Fibroblast of gingiva (primary cell): ENCODE data around the gene GDNF.

Source experiments
- DNase-seq: peaks from one replicate; pipeline ENCODE4 v3.0.0-alpha.2; 2011; ENCODE audit warnings: low read depth

GDNF gene

DNA sequence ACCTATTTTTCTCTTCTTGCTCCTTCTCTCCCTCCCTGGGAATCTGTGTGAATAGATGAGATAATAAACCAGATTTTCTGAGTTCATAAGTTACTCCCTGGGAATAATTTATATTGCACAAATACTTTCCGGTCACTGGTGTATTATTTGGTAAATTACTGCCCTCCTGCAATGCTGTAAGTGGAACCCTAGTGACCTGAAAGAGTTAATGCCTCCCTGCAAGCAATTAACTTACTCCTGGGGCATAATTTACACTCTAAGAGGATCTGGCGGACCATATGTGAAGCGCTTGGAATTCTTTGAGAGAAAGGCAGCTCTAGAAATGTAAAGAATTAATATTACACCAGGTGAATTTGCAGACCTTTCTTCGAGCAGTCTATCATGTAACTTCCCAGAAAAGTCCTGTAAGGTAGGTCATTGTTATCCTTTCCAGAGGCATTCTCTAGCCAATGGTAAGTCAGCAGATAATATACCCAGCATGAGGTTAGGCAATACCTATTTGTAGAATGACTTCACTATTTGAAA lies 7.0 kb upstream of the GDNF start:
- no peak for DNase-seq

DNA sequence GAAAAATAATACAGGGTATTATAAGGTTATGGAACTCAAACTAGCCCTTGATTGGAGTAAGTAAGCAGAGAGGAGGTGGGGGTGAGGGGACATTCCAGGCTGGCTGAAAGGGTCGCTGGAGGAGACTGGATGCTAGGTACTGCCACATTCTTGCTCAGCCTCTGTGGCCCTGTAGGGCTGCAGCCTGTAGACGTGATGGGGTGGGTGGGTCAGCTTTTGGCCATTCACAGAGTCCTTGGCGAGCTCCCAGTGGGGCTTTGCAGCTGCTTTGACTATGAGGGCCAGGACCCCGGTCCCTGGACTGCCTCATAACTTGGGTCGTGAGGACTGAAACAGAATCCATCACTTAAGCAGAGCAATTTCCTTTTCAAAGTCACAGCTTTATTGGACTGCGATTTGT lies 4.2 kb upstream of the GDNF start:
- no peak for DNase-seq

DNA sequence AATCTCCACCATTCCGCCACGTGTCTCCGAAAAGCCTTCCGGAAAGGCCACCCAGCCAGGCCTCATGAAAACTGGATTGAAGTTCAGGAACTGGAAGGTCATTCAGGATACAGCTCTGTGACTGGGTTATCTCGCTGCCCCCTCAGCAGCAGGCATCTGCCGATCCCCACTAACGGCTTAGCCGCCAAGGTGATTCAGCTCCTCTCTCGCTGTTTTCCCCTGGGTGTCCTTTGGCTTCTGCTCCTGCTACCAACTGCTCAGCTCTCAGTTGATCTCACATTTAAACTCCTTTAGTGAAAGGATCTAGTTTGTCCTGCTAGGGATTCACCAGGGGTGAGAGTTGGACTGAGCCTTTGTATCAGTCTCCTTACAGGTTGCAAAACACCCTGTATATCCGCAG lies 2.2 kb upstream of the GDNF start:
- no peak for DNase-seq

DNA sequence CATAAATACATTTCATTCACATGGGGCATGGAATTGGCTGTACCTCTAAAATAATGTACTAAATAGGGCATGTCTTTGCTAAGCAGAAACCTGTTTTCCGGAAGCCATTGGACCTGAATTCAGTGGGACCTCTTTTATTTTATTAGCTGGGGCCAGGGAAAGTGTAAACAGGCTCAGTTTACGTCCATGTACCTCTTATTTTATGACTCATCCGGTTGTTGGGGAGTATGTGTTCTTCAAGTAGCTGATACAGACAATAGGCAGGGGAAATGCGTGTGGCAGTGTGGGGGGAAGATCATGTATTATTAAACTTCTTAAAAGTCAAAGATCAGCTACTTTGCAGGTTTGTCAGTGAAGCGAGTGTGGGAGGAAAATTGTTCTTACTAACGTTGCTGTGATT lies 1.4 kb upstream of the GDNF start:
- no peak for DNase-seq

DNA sequence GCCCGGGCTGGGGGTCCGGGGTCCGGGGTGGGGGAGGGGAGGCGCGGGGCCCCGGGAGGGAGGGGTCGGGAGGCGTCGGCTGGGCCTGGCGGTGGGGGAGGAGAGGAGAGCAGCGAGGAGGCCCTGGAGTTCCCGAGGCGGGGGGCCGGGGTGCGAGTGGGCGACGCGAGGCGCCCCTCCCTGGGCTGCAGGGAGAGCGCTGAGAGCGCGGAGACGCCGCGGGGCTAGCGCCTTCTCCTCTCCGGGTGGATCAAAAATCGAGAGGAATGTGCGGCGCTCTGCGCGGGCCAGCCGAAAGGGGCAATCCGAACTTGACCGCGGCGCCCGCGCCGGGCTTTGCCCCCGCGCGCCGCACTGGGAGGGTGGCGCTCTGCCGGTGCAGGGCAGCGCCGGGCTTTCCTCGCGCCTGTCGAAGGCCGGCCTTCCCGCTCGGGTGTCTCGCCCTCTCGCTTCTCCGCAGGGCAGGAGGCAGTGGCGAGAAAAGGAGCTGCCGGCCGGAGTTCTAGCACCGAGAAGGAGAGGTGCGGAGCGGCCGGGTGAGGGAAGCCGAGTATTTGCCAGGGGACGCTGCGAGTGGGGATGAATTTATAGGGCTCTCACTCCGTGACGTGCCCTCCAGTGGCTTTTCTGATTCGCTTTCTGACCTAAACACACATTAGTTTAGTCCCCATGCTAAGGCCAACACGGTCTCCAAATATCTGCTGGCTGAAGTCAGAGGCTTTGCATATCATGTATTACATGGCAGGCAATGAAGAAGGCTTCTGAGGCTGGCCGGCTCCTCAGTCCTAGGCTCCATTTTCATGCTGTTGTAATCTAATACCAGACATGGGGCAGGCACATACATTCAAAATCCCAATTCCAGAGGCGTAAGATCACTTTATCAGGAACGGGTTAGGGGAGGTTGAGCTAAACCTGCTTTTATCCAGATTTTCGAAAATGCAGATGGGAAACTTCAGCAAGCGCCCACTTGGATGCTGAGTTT lies 503 bp upstream of the GDNF start:
- peak; percentile 27 for DNase-seq

DNA sequence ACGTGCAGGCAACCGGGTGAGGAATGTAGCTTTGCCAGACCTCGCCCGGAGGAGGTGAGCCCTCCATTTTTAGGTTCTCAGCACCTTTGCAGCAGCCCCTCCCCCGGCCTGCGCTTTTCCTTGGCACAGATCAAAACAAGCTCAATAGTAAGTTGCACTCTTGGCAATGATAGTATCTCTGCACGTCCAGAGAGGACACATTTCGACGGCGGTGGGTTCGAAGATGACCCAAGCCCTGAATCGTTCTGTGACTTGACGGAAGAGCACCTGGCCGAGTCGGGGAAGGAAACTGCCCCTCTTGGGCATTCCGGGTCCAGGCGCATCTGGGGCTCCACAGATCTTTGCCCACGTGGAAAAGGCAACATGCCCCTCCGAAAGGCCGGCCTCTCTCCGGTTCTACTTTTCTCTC lies 904 bp downstream of the GDNF start:
- DNase-seq, result no peak

DNA sequence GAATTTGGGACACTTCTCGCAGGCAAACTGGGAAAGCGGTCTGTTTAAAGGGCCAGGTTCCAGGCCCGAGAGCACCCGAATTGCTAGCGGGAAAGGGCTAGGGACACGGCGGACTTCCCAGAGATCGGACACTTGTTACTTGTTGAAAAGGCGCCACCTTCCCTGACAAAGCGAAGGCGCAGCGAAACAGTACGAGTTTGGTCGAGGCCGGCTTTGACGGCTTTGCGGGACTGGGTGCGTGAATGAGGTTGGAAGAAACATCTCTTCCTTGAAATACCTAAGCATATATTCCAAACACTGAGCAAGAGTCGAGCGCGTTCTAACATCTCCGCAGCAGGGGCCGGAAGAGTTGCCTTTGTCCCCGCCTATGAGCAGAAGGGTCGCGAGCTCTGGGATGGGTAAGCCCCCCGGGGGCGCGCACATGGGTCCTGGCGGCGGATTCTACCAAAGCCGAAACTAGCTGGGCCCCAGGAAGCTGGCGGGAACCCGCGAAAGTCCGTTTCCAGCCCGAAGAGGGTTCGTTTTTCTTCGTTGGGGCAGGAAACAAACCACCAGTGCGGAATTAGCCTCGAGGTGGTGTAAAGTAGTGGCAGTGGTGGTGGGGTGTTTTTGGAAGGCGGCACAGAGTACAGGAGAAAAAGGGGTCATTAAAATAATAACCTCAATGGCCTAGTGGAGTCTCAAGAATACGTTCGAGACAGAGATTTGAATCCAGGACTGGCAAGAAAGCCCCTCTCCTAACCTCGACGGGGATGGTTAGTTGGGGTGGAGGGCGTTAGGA lies 1.5 kb downstream of the GDNF start:
- DNase-seq, result peak; percentile 12

DNA sequence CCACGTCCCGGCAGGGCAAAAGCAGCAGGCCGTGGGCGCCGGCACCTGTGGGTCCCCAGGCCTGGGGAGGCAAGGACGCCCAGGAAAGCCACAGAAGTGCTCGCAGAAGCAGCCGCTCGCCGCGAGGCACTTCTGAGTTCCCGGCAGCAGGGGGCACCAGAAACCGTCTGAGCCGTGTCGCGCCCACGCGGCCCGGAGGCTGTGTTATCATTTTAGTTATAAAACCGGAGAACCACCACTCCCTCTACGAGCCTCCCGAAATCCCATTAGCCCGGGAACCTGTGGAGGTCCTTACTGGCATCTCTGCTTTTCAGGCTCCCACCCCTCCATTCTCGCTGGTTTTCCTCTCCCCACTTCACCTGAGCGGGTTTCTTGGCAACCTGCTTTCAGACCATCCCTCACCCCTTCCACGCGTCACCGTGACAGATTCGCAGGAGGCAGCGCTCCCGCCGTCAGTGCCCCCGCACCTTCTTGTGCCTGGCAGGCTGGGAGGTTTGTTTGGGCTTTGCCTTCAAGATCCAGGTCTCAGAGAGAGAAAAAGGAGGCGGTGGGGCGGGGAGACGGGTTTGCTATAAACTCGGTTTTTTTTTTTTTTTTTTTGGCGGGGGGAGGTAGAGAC lies 2.3 kb downstream of the GDNF start:
- peak; percentile 65 for DNase-seq

DNA sequence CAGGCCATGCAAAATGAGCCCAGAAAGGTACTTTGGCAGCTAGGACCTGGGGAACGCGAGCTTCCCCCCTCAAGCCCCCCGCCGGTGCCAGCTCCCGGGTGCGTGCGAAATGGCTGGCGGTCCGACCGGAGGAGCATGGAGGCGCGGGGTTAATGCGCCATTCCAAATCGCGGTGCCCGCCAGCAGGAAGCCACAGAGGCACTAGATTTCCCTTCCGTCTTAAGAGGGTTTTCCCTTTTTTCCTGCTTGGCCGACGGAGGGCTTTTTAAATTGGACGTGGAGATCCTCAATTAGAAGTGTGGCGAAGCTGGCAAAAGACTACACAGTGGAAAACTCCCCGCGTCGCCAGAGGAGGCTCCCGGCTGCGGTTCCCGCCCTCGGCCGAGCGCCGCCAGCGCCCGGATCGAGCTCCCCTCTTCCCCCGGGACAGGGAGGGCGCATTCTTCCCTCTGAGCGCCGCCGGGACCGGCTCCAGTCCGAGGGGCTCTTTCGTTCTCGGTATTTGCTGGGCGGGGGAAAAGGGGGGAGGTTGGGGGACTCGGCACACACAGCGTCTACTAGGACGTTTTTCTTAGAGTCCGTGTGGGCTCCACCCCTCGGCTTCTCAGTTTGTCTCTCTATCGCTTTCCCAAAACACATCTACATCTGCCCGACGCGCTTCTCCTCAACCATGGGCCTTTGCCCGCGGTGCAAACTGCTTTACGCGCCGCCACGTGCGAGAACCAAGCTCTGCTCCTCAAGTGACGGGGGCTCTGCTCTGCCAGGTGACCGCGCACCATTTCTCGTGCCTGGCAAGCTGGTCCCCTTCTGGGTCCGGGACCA lies 3.0 kb downstream of the GDNF start:
- peak; percentile 12 for DNase-seq

DNA sequence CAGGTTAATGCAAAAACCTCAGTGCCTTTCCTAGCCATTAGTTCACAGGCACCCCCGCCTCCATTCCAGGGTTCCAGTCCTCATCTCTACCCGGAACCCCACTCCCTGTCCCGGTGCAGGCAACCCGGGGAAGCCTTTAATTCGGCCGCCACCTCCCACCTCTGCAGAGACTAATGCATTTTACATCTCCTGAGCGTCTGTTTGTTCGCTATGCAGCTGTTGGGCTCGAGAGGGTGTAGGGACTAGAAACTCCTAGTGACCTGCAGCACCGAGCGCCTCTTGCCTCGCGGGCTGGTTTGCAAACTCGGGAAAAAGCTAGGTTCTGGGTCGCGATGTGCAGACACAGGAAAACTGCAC lies 3.6 kb downstream of the GDNF start:
- no peak for DNase-seq

DNA sequence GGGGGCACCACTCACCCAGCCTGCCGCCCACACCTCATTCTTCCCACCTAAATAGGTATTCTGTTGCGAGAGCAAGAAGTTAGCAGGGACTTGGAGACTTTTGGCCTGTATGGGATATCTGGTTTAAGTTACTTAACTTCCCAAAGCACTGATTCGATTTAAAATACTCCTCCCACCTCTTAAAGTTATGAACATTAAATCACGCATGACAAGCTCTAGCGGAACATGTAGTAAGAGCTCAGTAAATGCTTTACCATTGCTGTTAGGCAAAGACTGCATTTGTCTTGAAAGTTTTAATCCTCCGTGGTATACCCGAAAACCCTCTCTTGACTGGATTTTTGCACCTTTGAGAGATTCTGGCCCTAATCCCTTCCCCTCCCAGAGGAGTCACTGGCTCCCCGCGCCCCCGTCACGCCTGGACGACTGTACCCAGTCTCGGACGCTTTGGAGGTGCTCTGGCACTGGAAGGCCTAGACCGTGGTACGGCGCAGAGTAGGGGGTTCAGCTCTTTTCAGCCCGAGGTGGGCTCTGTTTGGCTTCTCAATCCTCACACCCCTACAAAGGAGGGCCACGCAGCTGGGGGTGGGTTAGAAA lies 4.4 kb downstream of the GDNF start:
- no peak for DNase-seq

DNA sequence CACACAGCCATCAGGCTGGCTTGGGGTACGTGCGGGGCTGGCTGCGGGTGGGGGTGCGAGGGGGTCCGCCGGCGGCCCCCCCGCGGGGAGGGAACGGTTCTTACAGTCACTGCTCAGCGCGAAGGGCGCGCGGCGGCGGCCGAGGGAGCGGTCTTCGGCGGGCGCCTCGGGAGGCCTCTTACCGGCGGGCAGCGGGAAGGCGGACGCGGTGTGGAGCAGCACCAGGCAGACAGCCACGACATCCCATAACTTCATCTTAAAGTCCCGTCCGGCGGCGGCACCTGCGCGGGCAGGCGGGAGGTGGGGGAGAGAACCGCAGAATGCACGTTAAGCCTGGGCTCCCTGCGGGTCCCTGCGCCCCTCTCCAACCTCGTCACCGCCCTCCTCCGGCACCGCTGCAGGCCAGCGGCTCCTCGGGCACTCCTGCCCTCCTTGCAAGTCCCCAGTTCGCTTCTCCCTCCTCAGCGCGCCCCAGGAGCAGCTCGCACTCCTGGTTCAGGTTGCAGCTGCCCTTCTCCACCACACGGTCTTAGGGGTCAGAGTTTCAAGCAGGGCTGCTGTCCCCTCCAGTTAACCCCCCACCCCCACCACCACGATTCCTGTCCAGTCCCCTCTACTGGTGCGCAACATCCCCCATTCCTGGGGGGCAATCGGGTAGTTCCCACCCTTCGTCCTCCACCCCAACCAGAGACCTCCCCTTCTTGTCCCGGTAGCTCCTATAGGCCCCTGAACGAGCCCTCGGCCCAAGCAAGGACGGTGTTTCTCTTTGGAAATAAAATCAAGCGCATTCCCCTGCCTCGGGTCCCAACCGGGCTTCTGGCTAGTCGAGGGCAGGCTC lies 5.1 kb downstream of the GDNF start:
- no peak for DNase-seq

DNA sequence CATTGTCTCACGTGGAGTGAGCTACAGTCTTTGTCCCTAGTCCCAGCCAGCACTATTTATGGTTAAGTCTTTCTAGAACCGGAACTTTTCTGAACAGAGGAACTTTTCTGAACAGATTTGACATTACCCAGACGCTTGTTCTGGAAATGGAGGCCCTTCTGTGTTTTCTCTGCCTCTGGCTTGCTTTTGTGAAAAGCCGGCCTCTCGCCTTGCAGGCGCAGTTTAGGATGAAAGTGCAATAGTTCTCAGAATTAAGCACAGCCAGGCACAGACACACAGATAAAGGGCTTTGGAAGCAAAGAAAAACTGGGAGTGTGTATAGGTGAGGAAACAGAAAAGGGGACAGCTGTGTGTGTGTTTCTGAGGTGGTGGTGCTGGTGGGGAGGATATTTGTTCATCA lies 5.9 kb downstream of the GDNF start:
- no peak for DNase-seq

DNA sequence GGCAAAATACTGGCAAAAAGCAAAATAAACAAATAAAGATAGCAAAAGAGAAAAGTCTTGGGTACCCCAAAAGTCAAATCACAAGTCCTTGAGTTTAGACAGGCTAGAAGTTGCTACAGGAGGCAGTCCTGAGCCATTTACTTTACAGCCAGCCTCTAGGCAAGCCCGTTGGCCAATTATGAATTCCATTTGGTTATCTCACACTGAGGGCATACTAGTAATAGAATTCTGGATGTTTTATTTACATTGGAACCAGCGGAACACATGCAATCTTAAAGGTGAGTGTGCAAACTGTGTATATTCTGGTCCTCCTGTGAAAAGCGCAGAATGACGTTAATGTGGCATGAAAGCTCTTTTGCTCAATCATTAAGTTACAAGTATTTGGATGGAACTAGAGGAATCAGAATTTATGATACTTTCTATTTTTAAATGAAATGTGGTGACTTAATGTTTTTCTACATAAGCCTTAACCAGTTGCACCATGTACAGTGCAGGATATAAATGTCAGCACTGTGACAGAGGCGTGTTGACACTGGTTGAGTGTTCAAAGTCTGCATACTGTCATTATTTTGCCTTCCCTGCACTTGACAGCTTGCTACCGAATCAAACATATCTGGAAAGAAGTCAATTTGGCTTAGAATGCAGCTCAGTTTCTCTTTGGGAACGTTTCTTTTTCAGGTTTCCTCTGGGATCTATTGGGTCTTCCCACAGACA lies 7.9 kb downstream of the GDNF start:
- DNase-seq, result peak; percentile 18

DNA sequence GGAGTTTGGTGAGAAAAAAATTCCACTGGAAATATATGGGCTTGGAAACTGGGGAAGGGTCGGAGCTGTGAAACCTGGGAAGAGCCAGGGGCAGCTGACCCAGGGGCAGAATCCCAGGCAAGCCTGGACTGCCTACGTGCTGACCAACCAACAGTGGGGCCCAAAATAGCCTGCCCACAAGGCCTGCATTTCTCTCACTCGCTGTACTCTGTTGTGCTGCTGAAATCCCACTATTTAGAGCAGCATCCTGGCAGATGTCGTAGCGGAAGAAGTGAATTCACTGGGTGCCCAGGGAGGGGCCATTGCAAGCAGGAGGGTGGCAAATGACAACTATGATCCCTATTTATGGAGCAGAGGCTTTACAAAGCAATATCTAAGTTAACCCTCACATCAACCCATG lies 9.5 kb downstream of the GDNF start:
- DNase-seq, result no peak

DNA sequence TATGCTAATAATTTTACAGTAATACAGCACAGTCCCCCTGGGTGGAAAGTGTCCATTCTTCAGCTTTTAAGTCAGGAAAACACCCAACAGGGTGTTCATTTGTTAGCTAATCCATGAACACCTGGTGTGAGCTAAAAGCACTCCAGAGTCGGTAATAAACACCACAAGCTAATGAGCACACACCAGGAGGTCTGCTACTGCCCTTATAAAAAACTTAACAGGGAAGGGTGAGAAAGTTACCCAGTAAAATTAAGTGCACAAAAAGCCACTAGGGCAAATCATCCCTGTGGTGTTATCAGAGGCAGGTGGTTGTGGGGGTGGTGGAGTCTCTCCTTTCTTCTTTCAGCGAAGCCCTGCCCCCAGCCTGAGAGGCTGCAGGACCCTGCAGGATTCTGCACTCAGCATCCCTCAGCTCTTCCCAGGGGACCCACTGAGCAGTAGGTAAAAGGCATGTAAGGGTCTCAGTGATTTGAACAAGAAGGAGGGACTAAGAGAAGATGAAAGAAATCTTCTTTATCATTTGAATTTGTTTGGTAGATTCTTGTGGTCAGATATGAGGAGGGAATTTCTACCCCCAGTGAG lies 14.4 kb downstream of the GDNF start:
- DNase-seq, result no peak

DNA sequence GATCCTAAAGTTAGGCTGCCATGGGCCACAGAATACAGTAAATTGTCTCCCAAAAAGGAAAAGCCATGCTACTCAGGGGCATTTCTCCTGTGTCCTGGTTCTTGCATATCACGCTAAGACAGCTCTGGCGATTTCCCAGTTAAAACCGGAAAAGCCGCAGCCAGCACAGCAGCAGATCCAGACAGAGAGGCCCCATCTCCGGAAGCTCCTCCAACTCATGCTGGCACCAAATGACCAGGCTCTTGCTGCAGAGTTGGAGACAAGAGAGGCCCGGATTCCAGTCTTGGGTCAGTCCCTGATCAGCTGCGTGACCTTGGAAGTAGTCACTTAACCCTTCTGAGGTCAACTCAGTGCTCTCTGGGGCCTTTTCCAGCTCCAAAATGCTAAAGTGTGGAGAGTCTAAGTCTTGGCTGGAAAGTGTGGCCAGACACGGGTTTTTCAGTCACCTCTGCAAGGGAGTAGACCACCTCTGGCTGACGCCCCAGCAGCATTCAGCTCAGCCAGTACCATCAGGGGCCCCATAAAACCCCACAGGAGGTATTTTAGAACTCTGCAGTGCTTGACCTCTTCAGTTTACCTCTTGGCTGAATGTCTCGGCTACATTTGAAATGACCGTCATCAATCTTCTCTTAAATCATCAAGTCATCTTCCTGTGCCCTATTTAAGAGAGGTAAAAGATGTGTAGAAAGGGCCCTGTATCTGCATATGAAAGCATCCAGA lies 16.2 kb downstream of the GDNF start:
- DNase-seq, result no peak

DNA sequence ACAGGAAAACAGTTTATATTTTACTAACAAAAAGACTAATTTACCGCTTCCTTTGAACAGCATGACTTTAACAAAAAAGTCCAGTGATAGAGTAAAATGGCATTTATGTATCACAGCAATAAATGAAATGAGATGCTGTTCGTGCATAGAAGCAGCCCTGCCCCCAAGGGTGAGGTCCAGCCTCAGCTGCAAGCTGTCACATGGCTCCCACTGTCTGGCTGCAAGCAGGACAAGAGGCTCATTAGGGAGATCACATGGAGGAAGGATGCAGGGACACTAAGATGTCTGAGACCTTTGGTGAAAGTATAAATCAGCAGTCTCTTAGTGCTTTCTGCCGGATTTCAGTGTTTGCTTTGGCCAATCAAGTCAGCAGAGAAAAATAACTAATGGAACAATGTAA lies 23.0 kb downstream of the GDNF start:
- no peak for DNase-seq

DNA sequence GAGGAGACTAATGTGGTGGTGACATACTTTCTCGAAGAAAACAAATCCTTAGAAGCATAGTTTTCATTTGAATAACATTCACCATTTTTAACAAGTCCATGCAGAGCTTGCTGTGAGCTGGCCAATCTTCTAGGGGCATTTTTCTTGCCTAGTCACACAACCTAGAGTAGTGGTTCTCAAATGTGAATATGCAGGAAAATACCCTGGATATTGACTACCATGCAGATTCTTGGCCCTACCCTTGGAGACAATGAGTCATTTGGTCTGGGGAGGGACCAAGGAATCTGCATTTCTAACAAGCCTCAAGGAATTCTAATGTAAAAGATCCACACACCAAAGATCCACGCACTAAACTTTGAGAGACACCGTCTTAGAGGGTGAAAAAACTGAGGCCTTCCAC lies 23.5 kb downstream of the GDNF start:
- DNase-seq, result no peak
